ENCODE measurements around the gene GDPD3. TPM values are rescaled to one million over a fixed set of nuclear protein-coding genes. Genes with fewer than 3 reads are reported as not detected.

GDPD3 gene
- total RNA-seq, 1 experiment from 2014 or later: 3.8 TPM

- DNase-seq: no peak
- H2AK5ac ChIP-seq (ENCODE audit: insufficient read length, low read length): no peak overlapping the region
- peaks cover 0 to 1% (median 0%) of the 10 kb centered on the region in 3 experiments; a peak in 1 of 7 replicates for H3K36me3 Mint-ChIP-seq (ENCODE audit: insufficient read depth in 1 of 3, low read depth in 3 of 3)
- TF ChIP-seq CTCF (conservative IDR thresholded peaks at IDR 0.05): no peak
- H3K27ac Mint-ChIP-seq: peak overlapping the region in 1 of 3 experiments; percentile 48; a peak in 1 of 7 replicates
- no peaks in the 10 kb centered on the region for H3K79me2 ChIP-seq (ENCODE audit: insufficient read depth, low read length)
- no peak overlapping the region for H3K9ac ChIP-seq (ENCODE audit: extremely low read depth, insufficient read length, low read length)
- no peak overlapping the region for H4K91ac ChIP-seq (ENCODE audit: insufficient read length, low read depth, low read length)
- H2AFZ ChIP-seq (ENCODE audit: low read length): no peak overlapping the region
- no peak overlapping the region for H3K4me3 Mint-ChIP-seq
- no peaks in the 10 kb centered on the region for H3K4me1 ChIP-seq (ENCODE audit: insufficient read depth, low read length)
- H3K4me1 Mint-ChIP-seq: 0 out of 4 replicates have a peak, but pooled peaks cover 0 to 2% of the 10 kb centered on the region in 2 experiments
- H3K18ac ChIP-seq (ENCODE audit: insufficient read length, low read depth, low read length): no peak overlapping the region
- H3K79me1 ChIP-seq (ENCODE audit: insufficient read depth, low read depth, low read length, poor library complexity, severe bottlenecking): no peaks in the 10 kb centered on the region
- H3K56ac ChIP-seq (ENCODE audit: insufficient read length, low read depth, low read length): no peak overlapping the region
- H3K4me2 ChIP-seq (ENCODE audit: insufficient read depth, insufficient read length, low read length): no peak overlapping the region
- WGBS (ENCODE audit: extremely low coverage, insufficient read length, low lambda C conversion rate): no CpG with 5 or more reads among the region's 4 CpGs
- H3K23ac ChIP-seq (ENCODE audit: insufficient read length, low read depth, low read length): no peak overlapping the region
- H3K27me3 ChIP-seq (ENCODE audit: insufficient read depth, low read length): no peaks in the 10 kb centered on the region
- no peak overlapping the region for H2BK15ac ChIP-seq (ENCODE audit: low read depth, low read length)
- peaks cover 0 to 2% of the 10 kb centered on the region in 2 experiments; a peak in 1 of 5 replicates for H3K9me3 Mint-ChIP-seq
- no peaks in the 10 kb centered on the region; the same call in 1 of the 2 replicates for H3K27me3 Mint-ChIP-seq (ENCODE audit: low read depth)
- no peak overlapping the region for H2BK120ac ChIP-seq (ENCODE audit: low read depth, low read length, poor library complexity, severe bottlenecking)
- no peak overlapping the region for H3T11ph ChIP-seq (ENCODE audit: low read length)
- no peak overlapping the region for H2BK20ac ChIP-seq (ENCODE audit: low read depth, low read length, poor library complexity, severe bottlenecking)
- H2BK12ac ChIP-seq (ENCODE audit: insufficient read length, low read depth, low read length): no peak overlapping the region
- H3K23me2 ChIP-seq (ENCODE audit: insufficient read length, low read depth, low read length, poor library complexity, severe bottlenecking): no peaks in the 10 kb centered on the region
- H3K4ac ChIP-seq (ENCODE audit: low read depth, low read length): no peak overlapping the region
- H3K27ac ChIP-seq (ENCODE audit: insufficient read length, low read depth, low read length): no peak overlapping the region
- no peak overlapping the region for H3K14ac ChIP-seq (ENCODE audit: insufficient read depth, low read length)
- H4K5ac ChIP-seq (ENCODE audit: insufficient read length, low read depth, low read length): no peak overlapping the region
- H3K9me3 ChIP-seq (ENCODE audit: control insufficient read depth, low read depth, low read length): no peaks in the 10 kb centered on the region
- no peak overlapping the region for H2BK5ac ChIP-seq (ENCODE audit: insufficient read length, low read length)
- no peaks in the 10 kb centered on the region for H4K20me1 ChIP-seq (ENCODE audit: control insufficient read depth, insufficient read depth, insufficient read length)
- H4K8ac ChIP-seq (replicated peaks; ENCODE audit: insufficient read length, low read depth, low read length): no peak overlapping the region
These were observed 18.6 kb upstream of the GDPD3 start for GRCh38 chr16:30131869-30132475.

Measured in H9 (cell line).